GM21619 (cell line): ENCODE measurements around the gene PEX5L.
"Not testable (repeated sequence)": the region's sequence is repeated elsewhere in the genome, so short reads cannot be mapped to it uniquely, and the experiment has no call there.

Source experiments
- ATAC-seq: cut with Tn5 transposase; IDR thresholded peaks from one replicate; pipeline ENCODE4 v1.9.1; 2021; ENCODE audit not compliant: unreplicated experiment

The PEX5L gene

DNA sequence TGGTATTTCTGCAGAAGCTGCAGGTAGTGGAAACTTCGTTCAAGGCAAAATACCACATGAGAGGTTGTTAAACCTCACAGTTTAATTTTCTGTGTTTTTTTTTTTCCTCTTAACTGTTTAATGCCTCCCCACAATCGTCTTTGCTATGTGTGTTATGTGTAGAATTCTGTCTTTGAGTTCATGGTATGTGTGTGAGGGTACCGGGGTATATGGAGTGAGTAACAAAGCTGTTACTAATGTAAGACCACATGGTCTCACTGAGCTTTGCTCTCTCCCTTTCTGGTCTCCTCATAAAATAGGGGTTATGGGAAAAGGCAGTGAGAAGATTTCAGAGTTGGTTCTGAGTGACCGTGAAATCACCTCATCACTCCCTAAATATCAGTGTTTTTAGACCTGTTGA lies 240.3 kb downstream of the PEX5L start:
- no peak for ATAC-seq

DNA sequence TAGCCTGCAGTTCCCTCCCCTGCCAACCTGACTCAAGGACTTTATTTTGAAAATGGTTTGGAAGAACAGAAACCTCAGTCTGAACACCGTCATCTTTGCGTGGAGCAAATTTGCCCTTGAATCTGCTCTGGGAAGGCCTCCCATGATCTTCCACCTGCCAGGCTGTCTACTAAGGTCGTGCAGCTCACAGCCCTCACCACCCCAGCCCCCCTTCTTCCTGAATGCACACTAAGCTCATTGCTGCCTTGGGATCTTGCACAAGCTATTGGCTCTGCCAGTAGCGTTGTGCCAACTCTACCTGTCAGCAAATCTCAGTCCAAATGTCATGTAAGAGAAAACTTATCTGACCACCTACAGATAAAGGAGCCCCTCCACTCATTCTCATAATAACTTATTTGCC lies 242.4 kb downstream of the PEX5L start:
- ATAC-seq: no peak

DNA sequence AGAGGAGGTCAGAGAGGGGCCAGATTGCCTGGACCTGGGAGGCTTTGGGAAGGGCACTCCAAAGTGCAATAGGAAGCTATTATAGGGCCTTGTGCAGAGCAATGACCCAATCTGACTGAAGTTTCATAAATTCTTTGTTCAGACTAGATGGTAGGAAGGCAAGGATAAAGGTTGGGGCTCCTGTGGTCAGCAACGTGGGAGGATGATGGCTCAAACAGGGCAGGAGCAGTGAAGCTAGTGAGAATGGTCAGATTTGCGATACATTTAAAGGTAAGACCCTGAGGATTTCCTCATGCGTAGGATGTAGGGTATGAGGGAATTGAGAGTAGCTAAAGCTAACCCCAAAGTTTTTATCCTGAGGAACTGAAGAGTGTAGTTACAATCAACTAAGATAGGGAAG lies 244.9 kb downstream of the PEX5L start:
- ATAC-seq: no peak

DNA sequence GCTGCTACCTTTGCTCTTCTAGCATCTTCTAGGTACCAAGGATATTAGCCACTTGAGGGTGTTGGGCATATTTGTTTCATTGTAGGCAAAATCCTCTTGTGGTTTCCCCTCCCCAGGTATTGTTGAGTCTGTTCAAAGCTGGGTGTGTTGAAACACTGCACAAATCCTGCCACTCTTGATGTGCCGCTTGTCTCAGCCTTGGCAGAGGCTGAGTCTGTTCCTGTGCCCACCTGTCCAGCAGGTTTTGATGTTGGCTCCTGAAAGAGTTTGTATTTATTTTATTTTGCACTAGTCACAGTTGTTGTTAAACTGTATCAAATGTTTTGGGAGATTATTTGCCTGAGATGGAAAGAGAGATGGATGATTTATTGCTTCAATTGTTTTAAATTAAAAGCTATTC lies 247.7 kb downstream of the PEX5L start:
- ATAC-seq: no peak

DNA sequence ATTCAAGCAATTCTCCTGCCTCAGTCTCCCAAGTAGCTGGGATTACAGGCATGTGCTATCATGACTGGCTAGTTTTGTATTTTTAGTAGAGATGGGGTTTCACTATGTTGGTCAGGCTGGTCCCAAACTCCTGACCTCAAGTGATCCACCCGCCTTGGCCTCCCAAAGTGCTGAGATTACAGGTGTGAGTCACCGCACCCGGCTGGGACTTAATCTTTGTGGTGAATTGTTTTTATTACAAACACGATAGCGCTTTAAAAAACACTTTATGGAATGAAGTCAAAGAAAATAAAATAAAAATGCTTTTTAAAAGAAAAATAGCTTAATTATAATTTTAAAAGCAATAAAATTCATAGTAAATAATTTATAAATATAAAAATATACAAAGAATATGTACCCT lies 253.9 kb downstream of the PEX5L start:
- not testable (repeated sequence) for ATAC-seq

DNA sequence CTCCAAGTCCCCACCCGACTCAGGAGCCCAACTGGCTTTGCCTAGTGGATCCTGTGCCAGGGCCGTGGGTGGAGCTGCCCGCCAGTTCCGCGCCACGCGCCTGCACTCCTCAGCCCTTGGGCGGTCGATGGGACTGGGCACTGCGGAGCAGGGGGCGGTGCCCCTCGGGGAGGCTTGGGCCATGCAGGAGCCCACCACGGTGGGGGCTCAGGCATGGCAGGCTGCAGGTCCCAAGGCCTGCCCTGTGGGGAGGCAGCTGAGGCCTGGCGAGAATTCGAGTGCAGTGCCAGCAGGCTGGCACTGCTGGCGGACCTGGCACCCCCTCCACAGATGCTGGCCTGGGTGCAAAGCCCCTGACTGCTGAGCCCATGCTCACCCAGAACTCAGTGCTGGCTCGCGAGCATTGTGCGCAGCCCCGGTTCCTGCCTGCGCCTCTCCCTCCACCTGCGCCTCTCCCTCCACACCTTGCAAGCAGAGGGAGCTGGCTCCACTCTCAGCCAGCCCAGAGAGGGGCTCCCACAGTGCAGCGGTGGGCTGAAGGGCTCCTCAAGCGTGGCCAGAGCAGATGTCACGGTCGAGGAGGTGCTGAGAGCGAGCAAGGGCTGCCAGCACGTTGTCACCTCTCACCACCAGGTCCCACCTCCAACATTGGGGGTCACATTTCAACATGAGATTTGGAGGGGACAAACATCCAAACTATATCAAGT lies 261.2 kb downstream of the PEX5L start:
- ATAC-seq: no peak

DNA sequence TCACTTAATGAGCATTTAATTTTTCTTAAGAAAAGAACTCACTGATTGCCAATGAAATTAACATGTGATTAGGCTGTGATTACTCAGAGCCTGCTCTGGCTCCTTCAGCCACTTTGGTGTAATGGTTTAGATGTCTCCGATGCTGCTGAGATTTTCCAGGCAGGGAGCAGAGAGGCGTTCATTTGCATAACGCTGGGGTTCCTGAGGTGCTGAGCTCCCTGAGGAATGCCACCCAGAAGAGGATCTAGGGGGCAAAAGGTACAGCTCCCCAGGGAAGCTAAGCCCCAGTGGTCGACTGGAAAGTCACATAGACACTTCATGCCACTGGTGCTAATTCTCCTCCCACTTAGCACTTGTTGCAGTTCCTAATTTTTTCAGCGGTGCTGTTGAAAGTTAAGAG lies 264.4 kb downstream of the PEX5L start:
- no peak for ATAC-seq

DNA sequence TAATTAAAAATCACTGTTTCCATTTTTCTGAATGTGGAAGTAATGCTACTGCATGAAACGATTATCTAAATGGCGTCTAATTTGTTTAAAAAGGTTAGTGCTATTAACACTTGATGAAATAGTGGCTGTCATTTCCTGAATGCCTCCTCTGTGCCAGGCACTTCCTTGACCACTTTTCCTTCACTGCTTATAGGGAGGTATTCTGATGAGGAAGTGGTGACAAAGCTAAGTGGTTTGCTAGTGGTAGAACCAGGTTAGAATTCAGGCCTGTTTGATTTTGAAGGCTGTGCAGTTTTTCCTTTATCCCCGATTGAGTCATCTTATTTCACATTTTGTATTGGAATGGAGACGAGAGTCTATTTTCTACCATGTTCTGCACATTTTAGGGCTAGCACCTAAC lies 264.9 kb downstream of the PEX5L start:
- no peak for ATAC-seq

DNA sequence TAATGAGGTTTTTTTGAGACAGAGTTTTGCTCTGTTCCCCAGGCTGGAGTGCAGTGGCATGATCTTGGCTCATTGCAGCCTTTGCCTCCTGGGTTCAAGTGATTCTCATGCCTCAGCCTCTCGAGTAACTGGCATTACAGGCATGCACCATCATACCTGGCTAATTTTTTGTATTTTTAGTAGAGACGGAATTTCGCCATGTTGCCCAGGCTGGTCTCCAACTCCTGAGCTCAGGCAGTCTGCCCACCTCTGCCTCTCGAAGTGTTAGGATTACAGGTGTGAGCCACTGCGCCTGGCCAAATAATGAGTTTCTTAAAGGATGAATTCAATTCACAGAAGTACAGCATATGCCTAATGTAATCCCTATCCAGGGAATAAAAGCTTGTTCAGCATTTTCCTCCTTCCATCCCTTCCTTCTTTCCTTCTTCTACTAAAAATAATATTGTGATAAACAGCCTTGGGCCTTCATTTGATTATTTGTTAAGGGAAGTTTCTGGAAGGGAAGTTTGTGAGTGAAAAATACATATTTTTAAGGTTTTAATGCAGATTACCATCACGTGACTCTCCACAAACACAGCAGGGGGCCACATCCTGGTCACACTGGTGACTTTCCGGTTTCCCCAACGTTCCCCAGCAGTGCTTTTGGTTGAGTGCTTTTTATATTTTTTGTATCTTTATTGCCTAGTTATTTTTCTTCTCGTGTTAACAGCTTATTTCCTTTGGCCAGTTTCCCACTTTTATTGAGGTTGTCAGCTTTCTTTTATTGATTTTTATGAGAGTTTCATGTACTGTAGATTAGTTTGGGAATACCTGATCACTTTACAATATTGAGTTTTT lies 267.1 kb downstream of the PEX5L start:
- no peak for ATAC-seq

DNA sequence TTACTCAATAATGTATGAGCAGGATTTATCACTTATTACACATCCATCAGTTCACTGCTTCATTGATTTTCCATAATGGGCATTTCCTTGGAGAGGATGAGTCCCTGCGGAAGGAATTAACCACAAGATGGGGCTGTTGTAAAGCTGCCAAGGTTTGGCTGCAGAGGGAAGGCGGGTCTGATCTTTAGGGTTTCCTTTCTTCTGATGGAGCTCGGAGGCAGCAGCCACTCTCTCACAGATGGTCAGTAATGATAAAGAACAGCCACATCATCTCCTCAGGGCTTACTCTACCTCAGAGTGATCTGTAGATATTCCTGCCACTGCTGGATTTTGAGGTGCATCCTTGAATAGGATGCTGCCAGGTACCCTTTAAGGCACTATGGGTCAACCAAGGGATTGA lies 268.7 kb downstream of the PEX5L start:
- ATAC-seq: no peak

DNA sequence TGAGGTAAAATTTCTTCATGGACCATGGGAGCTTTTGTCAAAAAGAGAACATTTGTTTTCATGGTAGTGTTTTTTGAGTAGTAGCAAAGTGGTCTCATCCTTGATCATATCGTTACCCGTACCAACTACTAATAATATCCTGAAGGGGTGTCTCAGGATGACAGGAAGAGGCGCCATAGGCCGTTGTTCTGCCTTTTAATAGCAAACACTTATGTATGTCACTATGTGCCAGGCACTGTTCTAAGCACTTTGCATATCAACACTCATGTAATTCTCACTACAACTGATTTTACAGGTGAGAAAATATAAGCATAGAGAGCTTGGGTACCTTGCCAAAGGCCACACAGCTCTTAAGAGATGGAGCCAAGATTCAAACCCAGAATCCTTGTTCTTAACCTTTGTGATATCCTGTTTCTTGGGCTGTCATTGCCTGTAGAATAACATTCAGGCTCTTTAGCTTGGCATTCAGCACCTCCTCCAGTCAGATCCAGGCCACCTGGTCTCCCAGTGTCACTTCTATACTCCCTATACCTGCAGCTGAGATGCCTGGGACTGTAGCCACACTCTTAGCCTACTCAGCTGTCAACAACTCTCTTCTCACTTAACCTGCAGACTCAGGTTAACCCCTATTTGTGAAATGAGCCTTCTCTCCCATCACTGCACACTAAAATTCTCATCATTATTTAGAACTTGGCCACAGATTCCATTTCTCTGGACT lies 270.2 kb downstream of the PEX5L start:
- ATAC-seq: no peak

DNA sequence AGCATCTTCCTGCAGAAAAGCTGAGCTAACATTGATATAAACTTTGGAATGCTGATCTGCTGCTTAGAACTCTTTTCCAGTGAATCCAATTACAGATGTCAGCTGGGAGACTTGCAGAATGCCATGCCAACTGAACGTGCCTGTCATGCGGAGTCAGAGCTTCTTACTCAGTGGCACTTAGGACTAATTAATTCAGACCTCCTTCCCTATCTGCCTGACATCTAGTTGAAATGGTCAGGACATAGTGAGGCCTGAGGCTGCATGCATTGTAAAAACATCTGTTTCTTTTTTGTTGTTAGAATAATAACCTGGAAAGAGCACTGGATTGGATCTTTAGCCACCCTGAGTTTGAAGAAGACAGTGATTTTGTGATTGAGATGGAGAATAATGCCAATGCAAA lies 271.3 kb downstream of the PEX5L start:
- no peak for ATAC-seq

DNA sequence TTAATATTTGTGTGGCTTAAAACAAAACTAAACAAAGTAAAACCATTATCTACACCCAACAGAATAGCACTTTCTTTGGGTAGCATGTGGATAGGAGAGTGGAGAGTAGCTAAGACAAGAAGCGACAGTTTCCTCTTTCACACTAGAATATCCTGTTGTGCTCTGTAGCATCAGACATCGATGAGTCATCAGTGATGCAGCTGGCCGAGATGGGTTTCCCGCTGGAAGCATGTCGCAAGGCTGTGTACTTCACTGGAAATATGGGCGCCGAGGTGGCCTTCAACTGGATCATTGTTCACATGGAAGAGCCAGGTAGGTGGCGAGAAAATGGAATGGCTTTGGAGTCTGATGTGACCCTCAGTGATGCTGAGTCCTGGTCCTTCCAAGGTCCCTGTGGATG lies 275.8 kb downstream of the PEX5L start:
- no peak for ATAC-seq

DNA sequence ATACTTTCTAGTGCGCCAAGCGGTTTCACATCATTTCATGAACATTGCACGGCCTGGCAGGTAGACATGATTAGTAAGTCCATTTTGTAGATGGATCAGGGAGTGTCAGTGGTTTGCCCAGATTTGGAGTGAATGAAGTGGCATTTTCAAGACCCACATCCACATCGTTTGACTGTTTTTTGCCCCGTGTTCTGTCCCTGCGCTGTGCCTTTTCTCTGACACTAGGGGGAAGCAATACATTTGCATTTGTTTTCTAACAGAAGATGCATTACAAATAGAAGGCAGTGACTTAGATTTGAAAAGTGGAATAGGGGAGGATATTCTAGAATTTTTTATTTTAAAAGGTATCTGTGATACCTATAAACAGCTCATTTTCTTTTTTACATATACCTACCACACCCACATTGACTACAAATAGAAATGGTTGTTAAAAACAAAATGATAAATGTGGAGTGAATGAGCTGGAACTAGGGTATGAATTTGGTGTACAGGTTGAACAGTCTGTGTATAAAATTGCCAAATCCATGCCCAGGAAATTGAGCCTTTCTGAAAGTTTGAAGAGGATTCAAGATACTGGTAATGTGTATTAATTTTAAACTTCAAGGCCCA lies 285.9 kb downstream of the PEX5L start:
- no peak for ATAC-seq

DNA sequence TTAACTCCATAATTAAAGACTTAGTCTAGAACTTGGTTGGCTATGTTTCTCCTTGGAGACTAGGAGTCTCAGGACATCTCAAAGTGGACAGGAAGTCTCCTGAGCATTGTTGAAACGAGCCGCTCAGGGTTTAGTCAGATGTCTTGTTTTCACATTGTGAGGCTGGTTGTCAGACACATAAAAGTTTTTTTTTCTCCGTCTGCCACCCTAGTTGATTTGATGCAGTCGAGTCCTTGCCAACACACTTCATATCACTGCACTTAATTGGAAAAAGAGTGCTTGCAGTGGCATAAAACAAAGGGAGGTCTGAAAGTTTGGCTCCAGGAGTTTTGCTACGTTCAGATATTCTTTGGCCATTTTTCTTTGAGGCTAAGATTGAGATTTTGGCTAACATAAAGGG lies 291.0 kb downstream of the PEX5L start:
- ATAC-seq: no peak

DNA sequence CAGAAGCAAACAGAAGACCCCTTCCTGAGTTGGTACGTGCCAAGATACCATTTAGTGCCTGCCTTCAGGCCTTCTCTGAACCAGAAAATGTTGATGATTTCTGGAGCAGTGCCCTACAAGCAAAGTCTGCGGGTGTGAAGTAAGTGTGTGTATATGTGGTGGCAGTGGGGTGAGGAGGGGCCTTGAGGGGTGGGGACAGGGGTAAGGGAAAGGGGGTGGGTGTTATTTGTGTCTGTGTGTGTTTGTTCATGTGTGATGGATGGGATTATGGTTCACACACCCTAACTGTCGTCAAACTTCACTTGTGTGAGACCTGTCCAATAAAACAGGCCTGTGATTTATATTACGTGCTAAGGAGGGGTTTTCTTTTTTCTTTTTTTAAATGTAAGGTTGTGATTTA lies 291.7 kb downstream of the PEX5L start:
- ATAC-seq: no peak
